OCI-M2 (cell line): ENCODE data around the gene LCMT2.

ENCODE experiments used
- DNase-seq: peaks from one replicate; lab custom pipeline; 2025; ENCODE audit not compliant: unreplicated experiment; lab: John Stamatoyannopoulos, UW

The LCMT2 gene

GRCh38 chr15:43276563-43277200 is 53.7 kb downstream of the LCMT2 start:
- no peak for DNase-seq

- DNase-seq = no peak
These were observed 54.4 kb downstream of the LCMT2 start for GRCh38 chr15:43275740-43276562.

GRCh38 chr15:43274136-43274535 is 56.2 kb downstream of the LCMT2 start:
- no peak for DNase-seq
